Smooth muscle cell (in vitro differentiated cells): ENCODE data around the gene EIF4G2. TPM values are rescaled to one million over a fixed set of nuclear protein-coding genes. Genes with fewer than 3 reads are reported as not detected.

Experiments
- DNase-seq: peaks from one replicate; lab custom pipeline; 2025; ENCODE audit not compliant: unreplicated experiment; lab: John Stamatoyannopoulos, UW
- H2AFZ ChIP-seq: fragments of 200-600 bp; sonication (generic); 2 replicates; pipeline ENCODE4 v1.6.0; 2016; ENCODE audit warnings: antibody characterized with exemption, low read depth, mild to moderate bottlenecking
- H3F3A ChIP-seq: fragments of 200-600 bp; sonication (generic); 2 replicates; pipeline ENCODE4 v1.6.0; 2017; ENCODE audit warnings: antibody characterized with exemption, low read depth
- H3K27ac ChIP-seq: fragments of 200-600 bp; sonication (generic); 2 replicates; pipeline ENCODE4 v1.5.1; 2016; ENCODE audit warnings: low read depth, mild to moderate bottlenecking
- H3K27me3 ChIP-seq: fragments of 200-600 bp; sonication (generic); 2 replicates; pipeline ENCODE4 v1.6.1; 2016; ENCODE audit warnings: low read depth, mild to moderate bottlenecking
- H3K36me3 ChIP-seq: fragments of 200-600 bp; sonication (generic); 2 replicates; pipeline ENCODE4 v1.5.1; 2016; ENCODE audit warnings: low read depth
- H3K4me1 ChIP-seq: fragments of 200-600 bp; sonication (generic); 2 replicates; pipeline ENCODE4 v1.5.1; 2016; ENCODE audit warnings: low read depth
- H3K4me2 ChIP-seq: fragments of 200-600 bp; sonication (generic); 2 replicates; pipeline ENCODE4 v1.6.0; 2016; ENCODE audit warnings: mild to moderate bottlenecking
- H3K4me3 ChIP-seq: fragments of 200-600 bp; sonication (generic); 2 replicates; pipeline ENCODE4 v1.5.1; 2016; ENCODE audit warnings: mild to moderate bottlenecking
- H3K79me2 ChIP-seq: fragments of 200-600 bp; sonication (generic); 2 replicates; pipeline ENCODE4 v1.6.0; 2016; ENCODE audit warnings: low read depth, mild to moderate bottlenecking
- H3K9ac ChIP-seq: fragments of 200-600 bp; sonication (generic); 2 replicates; pipeline ENCODE4 v1.6.0; 2016; ENCODE audit warnings: low read depth
- H3K9me3 ChIP-seq: fragments of 200-600 bp; sonication (generic); replicated peaks from 2 replicates; pipeline ENCODE4 v1.5.1; 2016; ENCODE audit warnings: low read depth
- H4K20me1 ChIP-seq: fragments of 200-600 bp; sonication (generic); 2 replicates; pipeline ENCODE4 v1.6.0; 2016; ENCODE audit warnings: low read depth
- WGBS: methylation state at CpG from one replicate; pipeline ENCODE4 v1.1.7; 2016; ENCODE audit warnings: low lambda C conversion rate; 5-methylcytosine and 5-hydroxymethylcytosine counted together
- polyA plus RNA-seq: library from polyadenylated mRNA; unstranded; fragments of >200 nt; fragmentation: Nextera tagmentation; extraction: Ambion mirVana; gene quantifications from 2 replicates; pipeline ENCODE4 v1.2.1, GENCODE V29; 2016
- total RNA-seq: library from RNA; depleted of rRNA; stranded (reverse); fragments of >200 nt; gene quantifications from 2 replicates; pipeline ENCODE4 v1.2.3, GENCODE V29; 2014
- TF ChIP-seq, protein P1 (sequence below): fragments of 200-600 bp; sonication (generic); IDR thresholded peaks from 2 replicates; pipeline ENCODE4 v1.5.1; 2017; ENCODE audit warnings: borderline replicate concordance, mild to moderate bottlenecking, antibody characterized with exemption; ENCODE audit not compliant: insufficient read depth, poor library complexity, severe bottlenecking

EIF4G2 gene
- total and polyA plus RNA-seq, 2 experiments from 2014 or later = 666 to 1,014 TPM

DNA sequence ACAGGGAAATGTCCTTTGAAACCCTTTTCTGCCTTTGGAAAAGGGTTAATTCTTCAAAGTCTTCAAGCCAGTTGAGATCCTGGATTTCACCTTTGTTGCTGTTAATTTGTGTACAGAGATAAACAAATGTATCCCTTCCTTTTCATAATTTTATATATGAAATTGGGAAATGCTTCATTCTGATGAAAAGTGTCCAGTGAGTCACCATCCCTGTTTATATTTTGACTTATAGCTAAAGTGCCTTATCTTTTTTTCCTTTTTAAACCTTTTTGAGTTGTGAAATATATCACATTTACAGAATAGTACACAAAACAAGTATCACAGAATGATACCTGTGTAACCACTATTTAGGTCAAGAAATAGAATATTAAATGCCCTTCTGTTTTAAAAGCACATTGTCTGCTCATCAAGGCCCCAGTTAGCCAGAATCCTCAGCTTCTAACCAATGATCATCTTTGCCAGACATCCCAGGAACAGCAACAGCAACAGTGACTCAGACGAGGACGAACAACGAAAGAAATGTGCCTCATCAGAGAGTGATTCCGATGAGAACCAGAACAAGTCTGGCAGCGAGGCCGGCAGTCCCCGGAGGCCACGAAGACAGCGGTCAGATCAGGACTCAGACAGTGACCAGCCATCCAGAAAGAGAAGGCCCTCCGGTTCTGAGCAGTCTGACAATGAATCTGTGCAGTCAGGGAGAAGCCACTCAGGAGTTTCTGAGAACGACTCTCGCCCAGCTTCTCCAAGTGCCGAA lies 30.3 kb downstream of the EIF4G2 start:
- H3K9ac ChIP-seq = peak overlapping the region; percentile 92
- H3K4me3 ChIP-seq = no peak overlapping the region
- peak overlapping the region; percentile 69 for H2AFZ ChIP-seq
- H3K27ac ChIP-seq = peak overlapping the region; percentile 99
- no peaks in the 10 kb centered on the region for H3K27me3 ChIP-seq
- WGBS = 2% methylated on average over 13 of the region's 13 CpGs
- peak overlapping the region; percentile 74 for H3K4me2 ChIP-seq
- no peaks in the 10 kb centered on the region for H3K9me3 ChIP-seq
- TF ChIP-seq, protein P1, sequence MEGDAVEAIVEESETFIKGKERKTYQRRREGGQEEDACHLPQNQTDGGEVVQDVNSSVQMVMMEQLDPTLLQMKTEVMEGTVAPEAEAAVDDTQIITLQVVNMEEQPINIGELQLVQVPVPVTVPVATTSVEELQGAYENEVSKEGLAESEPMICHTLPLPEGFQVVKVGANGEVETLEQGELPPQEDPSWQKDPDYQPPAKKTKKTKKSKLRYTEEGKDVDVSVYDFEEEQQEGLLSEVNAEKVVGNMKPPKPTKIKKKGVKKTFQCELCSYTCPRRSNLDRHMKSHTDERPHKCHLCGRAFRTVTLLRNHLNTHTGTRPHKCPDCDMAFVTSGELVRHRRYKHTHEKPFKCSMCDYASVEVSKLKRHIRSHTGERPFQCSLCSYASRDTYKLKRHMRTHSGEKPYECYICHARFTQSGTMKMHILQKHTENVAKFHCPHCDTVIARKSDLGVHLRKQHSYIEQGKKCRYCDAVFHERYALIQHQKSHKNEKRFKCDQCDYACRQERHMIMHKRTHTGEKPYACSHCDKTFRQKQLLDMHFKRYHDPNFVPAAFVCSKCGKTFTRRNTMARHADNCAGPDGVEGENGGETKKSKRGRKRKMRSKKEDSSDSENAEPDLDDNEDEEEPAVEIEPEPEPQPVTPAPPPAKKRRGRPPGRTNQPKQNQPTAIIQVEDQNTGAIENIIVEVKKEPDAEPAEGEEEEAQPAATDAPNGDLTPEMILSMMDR = no peak
- peaks cover 13% of the 10 kb centered on the region for H3K36me3 ChIP-seq
- H3F3A ChIP-seq = peaks cover 34% of the 10 kb centered on the region
- DNase-seq = peak; percentile 34
- no peaks in the 10 kb centered on the region for H3K79me2 ChIP-seq
- H4K20me1 ChIP-seq = no peaks in the 10 kb centered on the region
- H3K4me1 ChIP-seq = peaks cover 15% of the 10 kb centered on the region

DNA sequence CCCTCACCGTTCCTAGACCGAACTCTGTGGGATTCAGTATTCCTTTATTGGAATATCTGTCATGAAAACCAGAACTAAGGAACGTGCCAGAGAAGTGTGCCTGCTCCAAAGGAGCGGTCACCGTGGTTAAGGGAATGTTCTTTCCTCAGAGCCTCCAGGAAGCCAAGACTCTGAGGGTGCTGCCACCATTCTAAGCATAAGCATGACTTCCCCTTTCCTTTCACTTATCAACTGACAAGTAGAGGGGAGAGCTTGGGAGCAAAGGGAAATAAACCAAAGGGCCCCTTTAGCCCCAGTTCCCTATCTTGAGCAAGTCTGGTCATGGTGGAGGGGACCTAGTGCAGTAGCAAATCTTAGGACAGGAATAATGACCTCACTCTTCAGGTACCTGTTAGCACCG lies 30.9 kb downstream of the EIF4G2 start:
- Histone ChIP-seq H3K9me3 (no peaks in the 10 kb centered on the region), H3K36me3 (peaks cover 19% of the 10 kb centered on the region), H4K20me1 (no peaks in the 10 kb centered on the region), H3K79me2 (no peaks in the 10 kb centered on the region), H3K4me1 (peaks cover 15% of the 10 kb centered on the region), H3F3A (peaks cover 34% of the 10 kb centered on the region), H3K4me2 (peak overlapping the region; percentile 52), H3K27ac (peak overlapping the region; percentile 99), H3K4me3 (no peak overlapping the region), H3K9ac (peak overlapping the region; percentile 78), H2AFZ (no peak overlapping the region), H3K27me3 (no peaks in the 10 kb centered on the region)
- DNase-seq = no peak
- 50% methylated on average over 6 of the region's 6 CpGs for WGBS
- TF ChIP-seq, protein P1 = no peak

DNA sequence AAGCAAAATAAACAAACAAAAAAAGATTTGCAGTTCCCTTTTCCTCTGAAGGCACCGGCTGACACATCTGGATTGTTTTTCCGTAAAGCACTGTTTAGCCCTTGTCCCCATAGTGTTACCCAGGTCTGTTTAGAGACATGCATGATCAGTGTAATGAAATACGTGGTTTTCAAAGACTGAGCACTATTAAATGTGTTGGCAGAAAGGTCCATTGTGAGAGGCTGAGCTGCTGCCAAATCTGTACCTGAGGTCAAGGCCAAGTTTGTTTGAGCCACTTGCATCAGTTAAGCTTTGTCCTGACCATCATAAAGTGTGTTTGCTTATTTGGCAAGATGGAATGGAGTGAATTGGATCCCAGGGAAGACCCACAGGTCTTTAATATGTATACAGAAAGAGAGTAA lies 31.3 kb downstream of the EIF4G2 start:
- H3K4me2 ChIP-seq = peak overlapping the region; percentile 52
- H3K9me3 ChIP-seq = no peaks in the 10 kb centered on the region
- peaks cover 22% of the 10 kb centered on the region for H3K36me3 ChIP-seq
- H3K27me3 ChIP-seq = no peaks in the 10 kb centered on the region
- peaks cover 15% of the 10 kb centered on the region for H3K4me1 ChIP-seq
- H3K27ac ChIP-seq = peak overlapping the region; percentile 99
- H4K20me1 ChIP-seq = no peaks in the 10 kb centered on the region
- WGBS = 90% methylated on average over 3 of the region's 3 CpGs
- TF ChIP-seq, protein P1 = no peak
- H3K4me3 ChIP-seq = no peak overlapping the region
- no peak for DNase-seq
- H3F3A ChIP-seq = peaks cover 34% of the 10 kb centered on the region
- no peak overlapping the region for H2AFZ ChIP-seq
- no peaks in the 10 kb centered on the region for H3K79me2 ChIP-seq
- H3K9ac ChIP-seq = peak overlapping the region; percentile 78

DNA sequence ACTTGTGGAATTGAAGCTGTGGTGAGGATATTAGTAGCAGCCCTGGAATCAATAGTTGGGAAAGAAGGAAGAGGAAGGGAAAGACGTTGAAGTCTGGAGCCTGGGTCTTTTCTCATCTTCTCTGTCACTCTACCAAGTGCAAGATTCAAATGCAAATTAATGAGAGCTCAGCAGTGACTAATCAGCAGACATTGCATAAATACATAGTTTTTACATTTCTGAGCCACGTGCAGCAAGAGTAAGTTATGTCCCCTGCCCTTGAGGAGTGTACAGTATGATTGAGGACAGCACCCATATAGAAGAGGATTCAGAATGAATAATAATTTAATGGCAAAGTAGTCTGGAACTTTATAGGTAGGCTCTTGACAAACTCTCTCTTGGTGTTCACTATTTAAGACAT lies 33.9 kb downstream of the EIF4G2 start:
- H3K9me3 ChIP-seq = no peaks in the 10 kb centered on the region
- H3K4me1 ChIP-seq = peaks cover 15% of the 10 kb centered on the region
- no peaks in the 10 kb centered on the region for H3K27me3 ChIP-seq
- no peak overlapping the region for H3K9ac ChIP-seq
- WGBS = 74% methylated on average over 2 of the region's 2 CpGs
- peaks cover 35% of the 10 kb centered on the region for H3K36me3 ChIP-seq
- no peak for DNase-seq
- no peak overlapping the region for H3K27ac ChIP-seq
- H3K4me3 ChIP-seq = no peak overlapping the region
- peaks cover 34% of the 10 kb centered on the region for H3F3A ChIP-seq
- TF ChIP-seq, protein P1 = no peak
- H3K79me2 ChIP-seq = no peaks in the 10 kb centered on the region
- H2AFZ ChIP-seq = no peak overlapping the region
- no peak overlapping the region for H3K4me2 ChIP-seq
- H4K20me1 ChIP-seq = no peaks in the 10 kb centered on the region
